ENCODE results near the gene UMPS. TPM values are rescaled to one million over a fixed set of nuclear protein-coding genes. Genes with fewer than 3 reads are reported as not detected.

The UMPS gene
- 22.2 TPM for total RNA-seq
- long read RNA-seq, full-length matches to known transcripts, result 23 of 25 reads
- long read RNA-seq, partial matches to known transcripts, result 1 of 25 reads
- long read RNA-seq, other reads (novel, unspliced or antisense), result 1 of 25 reads

- Histone ChIP-seq H3K27ac (peak within 1 kb of the TSS; percentile 83), H3K4me1 (peaks cover 7% of the 10 kb centered on the region), H3K9me3 (no peaks in the 10 kb centered on the region), H3K36me3 (peaks cover 3% of the 10 kb centered on the region), H3K27me3 (peaks cover 20% of the 10 kb centered on the region), H3K4me3 (peak within 1 kb of the TSS; percentile 96)
- TF ChIP-seq, protein P1, sequence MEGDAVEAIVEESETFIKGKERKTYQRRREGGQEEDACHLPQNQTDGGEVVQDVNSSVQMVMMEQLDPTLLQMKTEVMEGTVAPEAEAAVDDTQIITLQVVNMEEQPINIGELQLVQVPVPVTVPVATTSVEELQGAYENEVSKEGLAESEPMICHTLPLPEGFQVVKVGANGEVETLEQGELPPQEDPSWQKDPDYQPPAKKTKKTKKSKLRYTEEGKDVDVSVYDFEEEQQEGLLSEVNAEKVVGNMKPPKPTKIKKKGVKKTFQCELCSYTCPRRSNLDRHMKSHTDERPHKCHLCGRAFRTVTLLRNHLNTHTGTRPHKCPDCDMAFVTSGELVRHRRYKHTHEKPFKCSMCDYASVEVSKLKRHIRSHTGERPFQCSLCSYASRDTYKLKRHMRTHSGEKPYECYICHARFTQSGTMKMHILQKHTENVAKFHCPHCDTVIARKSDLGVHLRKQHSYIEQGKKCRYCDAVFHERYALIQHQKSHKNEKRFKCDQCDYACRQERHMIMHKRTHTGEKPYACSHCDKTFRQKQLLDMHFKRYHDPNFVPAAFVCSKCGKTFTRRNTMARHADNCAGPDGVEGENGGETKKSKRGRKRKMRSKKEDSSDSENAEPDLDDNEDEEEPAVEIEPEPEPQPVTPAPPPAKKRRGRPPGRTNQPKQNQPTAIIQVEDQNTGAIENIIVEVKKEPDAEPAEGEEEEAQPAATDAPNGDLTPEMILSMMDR (IDR thresholded peaks at IDR 0.05), result no peak
- peak; percentile 96 for DNase-seq
- ATAC-seq, result peak; percentile 100
- intact Hi-C loops (cut with DNase I), result no loop called here
These were observed at the start of gene UMPS for GRCh38 chr3:124730129-124730940. UMPS (plus strand) TSS chr3:124730452; CDS start chr3:124730472, 20 bp downstream.

DNA sequence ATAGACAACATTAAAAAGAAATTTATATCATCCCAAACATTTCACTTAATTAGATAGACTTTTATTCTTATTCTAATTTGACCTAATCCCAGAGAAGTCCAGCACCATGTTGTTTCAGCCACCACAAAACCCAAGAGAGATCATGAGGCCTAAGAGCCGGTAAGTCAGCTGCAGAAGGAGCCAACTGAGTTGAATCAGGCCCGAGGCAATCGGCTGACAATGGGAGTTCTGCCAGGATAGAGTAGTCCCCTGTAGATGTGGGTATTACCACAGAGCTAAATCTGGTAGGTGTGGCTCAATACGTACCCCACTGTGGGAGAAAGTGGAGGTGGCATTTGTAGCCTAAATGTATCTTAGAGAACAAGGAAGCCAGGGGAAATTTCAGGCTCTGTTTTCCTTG, 49.7 kb upstream of the UMPS start:
- Histone ChIP-seq H3K36me3 (no peaks in the 10 kb centered on the region), H3K27ac (no peak overlapping the region), H3K4me1 (no peaks in the 10 kb centered on the region), H3K27me3 (no peaks in the 10 kb centered on the region), H3K4me3 (no peak overlapping the region), H3K9me3 (no peaks in the 10 kb centered on the region)
- no peak for DNase-seq
- intact Hi-C loops (cut with DNase I), result no loop called here
- TF ChIP-seq, protein P1 (IDR thresholded peaks at IDR 0.05), result no peak
- ATAC-seq, result no peak

GRCh38 chr3:124682263-124682662, 48.0 kb upstream of the UMPS start:
- H3K9me3 ChIP-seq, result no peaks in the 10 kb centered on the region
- ATAC-seq (no peak), DNase-seq (no peak)
- H3K27me3 ChIP-seq, result no peaks in the 10 kb centered on the region
- no peaks in the 10 kb centered on the region for H3K36me3 ChIP-seq
- TF ChIP-seq, protein P1 (IDR thresholded peaks at IDR 0.05), result no peak
- H3K4me1 ChIP-seq, result no peaks in the 10 kb centered on the region
- intact Hi-C loops (cut with DNase I), result no loop called here
- no peak overlapping the region for H3K4me3 ChIP-seq
- no peak overlapping the region for H3K27ac ChIP-seq

DNA sequence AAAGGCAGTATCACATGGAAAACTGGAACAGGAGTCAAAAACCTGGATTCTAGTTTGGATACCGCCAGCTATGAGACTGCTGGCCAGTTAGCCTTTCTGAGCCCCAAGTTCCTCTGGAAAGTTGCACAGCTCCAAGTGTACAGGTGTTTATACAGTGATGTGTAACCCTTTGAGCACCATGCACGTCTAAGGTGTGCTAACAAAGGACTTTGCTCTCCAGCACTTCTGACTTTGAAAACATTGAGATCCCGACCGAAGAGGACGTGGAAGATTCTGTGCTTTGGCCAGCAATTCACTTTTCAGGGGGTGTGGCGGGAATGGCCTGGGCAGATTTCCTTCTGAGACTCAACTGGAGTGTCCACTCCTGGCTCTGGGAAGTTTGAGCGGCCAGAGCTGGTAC, 45.8 kb upstream of the UMPS start:
- H3K27ac ChIP-seq, result no peak overlapping the region
- H3K9me3 ChIP-seq, result no peaks in the 10 kb centered on the region
- H3K4me3 ChIP-seq, result no peak overlapping the region
- no peaks in the 10 kb centered on the region for H3K36me3 ChIP-seq
- DNase-seq, result no peak
- no peaks in the 10 kb centered on the region for H3K4me1 ChIP-seq
- TF ChIP-seq, protein P1 (IDR thresholded peaks at IDR 0.05), result no peak
- intact Hi-C loops (cut with DNase I), result no loop called here
- ATAC-seq, result no peak
- no peaks in the 10 kb centered on the region for H3K27me3 ChIP-seq

DNA sequence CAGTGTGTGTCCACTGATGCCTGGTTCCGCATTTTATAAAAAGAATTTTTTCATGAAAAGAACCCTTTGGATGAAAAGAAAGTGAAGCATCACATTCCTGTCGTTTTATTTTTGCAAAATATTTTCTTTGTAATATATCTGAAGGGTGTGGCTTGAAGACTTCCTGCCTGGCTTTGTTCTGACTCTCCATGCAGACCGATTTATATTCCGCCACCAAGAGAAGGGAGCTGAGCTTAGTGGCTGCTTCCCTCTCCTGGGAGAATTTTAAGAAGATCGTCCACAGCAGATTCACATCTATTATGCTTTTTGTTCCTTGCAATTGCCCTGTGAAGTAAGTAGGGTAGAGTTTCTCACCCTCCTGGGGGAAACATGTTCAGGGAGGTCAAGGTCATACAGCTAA, 45.2 kb upstream of the UMPS start:
- TF ChIP-seq, protein P1 (IDR thresholded peaks at IDR 0.05), result no peak
- ATAC-seq (no peak), DNase-seq (no peak)
- Histone ChIP-seq H3K27ac (no peak overlapping the region), H3K9me3 (no peaks in the 10 kb centered on the region), H3K4me3 (no peak overlapping the region), H3K36me3 (no peaks in the 10 kb centered on the region), H3K4me1 (no peaks in the 10 kb centered on the region), H3K27me3 (no peaks in the 10 kb centered on the region)
- intact Hi-C loops (cut with DNase I), result no loop called here
